Right forelimb (tissue), 1 donor: ENCODE results near the gene UBQLNL.

ENCODE experiments used
- DNase-seq: peaks from one replicate; pipeline ENCODE4 v3.0.0-alpha.2; 2018

The UBQLNL gene

GRCh38 chr11:5516599-5516998 lies at the start of gene UBQLNL:
Gene UBQLNL (minus strand): TSS chr11:5516699. CDS start chr11:5516441, 258 bp downstream.
- DNase-seq, result no peak

- DNase-seq, result no peak
Observed at GRCh38 chr11:5564259-5565019, 47.9 kb upstream of the UBQLNL start.

- no peak for DNase-seq
Observed at GRCh38 chr11:5557751-5558150, 41.3 kb upstream of the UBQLNL start.

- DNase-seq, result no peak
Observed at GRCh38 chr11:5556596-5557188, 40.2 kb upstream of the UBQLNL start.

- DNase-seq, result no peak
Observed at GRCh38 chr11:5553343-5553742, 36.8 kb upstream of the UBQLNL start.

- DNase-seq, result no peak
Observed at GRCh38 chr11:5550440-5551095, 34.1 kb upstream of the UBQLNL start.

- DNase-seq, result no peak
Observed at GRCh38 chr11:5548440-5548839, 31.9 kb upstream of the UBQLNL start, which contains the start of gene OR52H1. Gene OR52H1 (minus strand): TSS chr11:5548540. CDS start chr11:5545505, 3,035 bp downstream.

GRCh38 chr11:5547982-5548381 lies 31.5 kb upstream of the UBQLNL start:
- no peak for DNase-seq

- DNase-seq, result no peak
Observed at GRCh38 chr11:5546457-5546856, 30.0 kb upstream of the UBQLNL start.

GRCh38 chr11:5541427-5541826 lies 24.9 kb upstream of the UBQLNL start:
- DNase-seq, result no peak

- no peak for DNase-seq
Observed at GRCh38 chr11:5536482-5536881, 20.0 kb upstream of the UBQLNL start.

GRCh38 chr11:5534046-5534445 lies 17.5 kb upstream of the UBQLNL start:
- DNase-seq, result no peak

GRCh38 chr11:5531053-5531831 lies 14.7 kb upstream of the UBQLNL start:
- DNase-seq, result no peak

GRCh38 chr11:5528495-5528894 lies 12.0 kb upstream of the UBQLNL start:
- DNase-seq, result no peak

GRCh38 chr11:5527716-5528115 lies 11.2 kb upstream of the UBQLNL start:
- no peak for DNase-seq

GRCh38 chr11:5524756-5525155 lies 8.3 kb upstream of the UBQLNL start:
- no peak for DNase-seq

- DNase-seq, result no peak
Observed at GRCh38 chr11:5522308-5522707, 5.8 kb upstream of the UBQLNL start.

- no peak for DNase-seq
Observed at GRCh38 chr11:5521540-5521939, 5.0 kb upstream of the UBQLNL start.

- DNase-seq, result no peak
Observed at GRCh38 chr11:5514841-5515240, 1.7 kb downstream of the UBQLNL start.

- DNase-seq, result no peak
Observed at GRCh38 chr11:5509803-5510202, 6.7 kb downstream of the UBQLNL start, which contains the start of gene UBQLN3. Gene UBQLN3 (minus strand): TSS chr11:5509957. CDS start chr11:5509558, 399 bp downstream.

- no peak for DNase-seq
Observed at GRCh38 chr11:5508605-5509004, 7.9 kb downstream of the UBQLNL start.

GRCh38 chr11:5507933-5508305 lies 8.6 kb downstream of the UBQLNL start:
- DNase-seq, result no peak
